ENCODE results near the gene CNTNAP1. TPM values are rescaled to one million over a fixed set of nuclear protein-coding genes. Genes with fewer than 3 reads are reported as not detected.
"Not testable (repeated sequence)": the region's sequence is repeated elsewhere in the genome, so short reads cannot be mapped to it uniquely, and the experiment has no call there.

The CNTNAP1 gene
- total and polyA plus RNA-seq, 5 experiments from 2014 or later: 0.05 to 3.0 (median 2.7) TPM; not detected in 2

- peak; percentile 89 to 94 for ATAC-seq
- Mint-ChIP-seq H3K27me3 (no peaks in the 10 kb centered on the region), H3K4me1 (peaks cover 0 to 3% (median under 1%) of the 10 kb centered on the region in 4 donors), H3K4me3 (no peak overlapping the region), H3K9me3 (no peaks in the 10 kb centered on the region), H3K36me3 (peaks cover 17 to 91% (median 50%) of the 10 kb centered on the region in 3 donors), H3K27ac (no peak overlapping the region)
- POLR2A ChIA-PET: no interaction called here
- DNase-seq: peak in 9 of 10 donors; percentile 6 to 73 (median 55)
These were observed 38.8 kb downstream of the CNTNAP1 start for GRCh38 chr17:42720996-42721583.

- no peak overlapping the region for H3K4me3 Mint-ChIP-seq
- H3K27ac Mint-ChIP-seq: peak overlapping the region in 1 of 10 donors; percentile 43
- no peaks in the 10 kb centered on the region for H3K27me3 Mint-ChIP-seq
- POLR2A ChIA-PET: no interaction called here
- H3K4me1 Mint-ChIP-seq: peaks cover 0 to 3% (median under 1%) of the 10 kb centered on the region in 4 donors
- H3K9me3 Mint-ChIP-seq: no peaks in the 10 kb centered on the region
- DNase-seq (no peak), ATAC-seq (no peak)
- H3K36me3 Mint-ChIP-seq: peaks cover 7 to 85% (median 33%) of the 10 kb centered on the region in 3 donors
These were observed 41.3 kb downstream of the CNTNAP1 start for GRCh38 chr17:42723636-42724035.

DNA sequence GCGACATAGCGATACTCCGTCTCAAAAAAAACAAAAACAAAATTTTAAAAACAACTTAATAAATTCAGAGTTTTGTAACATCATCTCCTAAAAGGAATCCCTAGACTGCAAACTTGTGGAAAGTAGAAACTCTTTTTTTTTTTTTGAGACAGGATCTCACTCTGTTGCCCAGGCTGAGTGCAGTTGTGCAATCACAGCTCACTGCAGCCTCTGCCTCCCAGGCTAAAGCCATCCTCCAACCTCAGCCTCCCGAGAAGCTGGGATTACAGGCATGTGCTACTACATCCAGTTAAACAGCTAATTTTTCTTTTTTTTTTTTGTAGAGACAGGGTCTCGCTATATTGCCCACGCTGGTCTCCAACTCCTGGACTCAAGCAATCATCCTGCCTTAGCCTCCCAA, 42.8 kb downstream of the CNTNAP1 start:
- ATAC-seq (no peak), DNase-seq (no peak)
- POLR2A ChIA-PET: no interaction called here
- Mint-ChIP-seq H3K36me3 (peaks cover 6 to 88% (median 28%) of the 10 kb centered on the region in 3 donors), H3K27ac (no peak overlapping the region), H3K4me3 (no peak overlapping the region), H3K4me1 (peaks cover 0 to 3% (median under 1%) of the 10 kb centered on the region in 4 donors), H3K9me3 (no peaks in the 10 kb centered on the region), H3K27me3 (no peaks in the 10 kb centered on the region)

DNA sequence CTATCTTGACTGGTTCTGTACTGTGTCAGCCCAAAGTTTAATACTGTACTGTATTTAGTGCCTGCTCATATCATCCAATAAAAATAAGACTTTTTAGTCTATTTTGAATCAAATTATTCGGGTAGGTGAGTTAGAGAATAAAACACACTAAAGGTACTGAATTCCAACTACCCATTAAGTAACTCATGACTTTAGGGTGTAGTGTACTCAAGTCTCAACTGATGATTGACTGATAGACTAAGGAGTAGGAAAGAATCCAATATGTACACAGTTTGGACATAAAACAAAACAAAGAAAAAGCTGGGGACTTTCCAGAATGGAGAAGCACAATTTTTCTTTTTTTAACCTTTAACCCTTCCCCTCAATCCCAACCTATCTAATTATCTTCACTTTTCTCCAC, 58.4 kb downstream of the CNTNAP1 start:
- Mint-ChIP-seq H3K36me3 (peaks cover 0 to 8% (median 0%) of the 10 kb centered on the region in 3 donors), H3K27me3 (no peaks in the 10 kb centered on the region), H3K4me1 (peaks cover 16 to 49% (median 28%) of the 10 kb centered on the region in 4 donors), H3K4me3 (no peak overlapping the region), H3K9me3 (no peaks in the 10 kb centered on the region), H3K27ac (peak overlapping the region in 1 of 10 donors; percentile 5)
- ATAC-seq: no peak
- POLR2A ChIA-PET: interaction anchor here (0.7 to 2.0 kb wide), 2 partner anchors 33 to 309 kb away, joined by 4 read pairs; partner anchors contain the start of gene VPS25
- DNase-seq: no peak

DNA sequence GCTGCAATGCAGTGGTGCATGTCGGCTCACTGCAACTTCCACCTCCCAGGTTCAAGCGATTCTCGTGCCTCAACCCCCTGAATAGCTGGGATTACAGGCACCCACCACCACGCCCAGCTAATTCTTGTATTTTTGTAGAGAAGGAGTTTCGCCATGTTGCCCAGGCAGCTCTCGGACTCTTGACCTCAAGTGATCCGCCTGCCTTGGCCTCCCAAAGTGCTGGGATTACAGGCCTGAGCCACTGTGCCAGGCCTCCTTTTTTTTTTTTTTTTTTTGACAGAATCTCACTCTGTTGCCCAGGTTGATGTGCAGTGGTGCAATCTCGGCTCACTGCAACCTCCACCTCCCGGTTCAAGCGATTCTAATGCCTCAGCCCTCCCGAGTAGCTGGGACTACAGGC, 60.6 kb downstream of the CNTNAP1 start:
- POLR2A ChIA-PET: interaction anchor here (0.7 to 2.0 kb wide), 3 partner anchors 31 to 885 kb away, joined by 4 to 5 read pairs (median 4); partner anchors contain the start of gene VPS25
- H3K27ac Mint-ChIP-seq: peak overlapping the region in 2 of 10 donors; percentile 43 to 61
- H3K36me3 Mint-ChIP-seq: not testable (repeated sequence)

GRCh38 chr17:42743595-42744282, 61.4 kb downstream of the CNTNAP1 start:
- no peaks in the 10 kb centered on the region for H3K9me3 Mint-ChIP-seq
- POLR2A ChIA-PET: interaction anchor here (0.7 to 2.1 kb wide), 5 partner anchors 15 to 886 kb away, joined by 3 to 9 read pairs (median 5); partner anchors contain the start of genes DHX8 and VPS25
- H3K4me1 Mint-ChIP-seq: peaks cover 16 to 39% (median 25%) of the 10 kb centered on the region in 4 donors
- peaks cover 0 to 2% (median 0%) of the 10 kb centered on the region in 3 donors for H3K36me3 Mint-ChIP-seq
- H3K27ac Mint-ChIP-seq: peak overlapping the region; percentile 76 to 97 (median 95)
- ATAC-seq: no peak
- DNase-seq: no peak
- peak overlapping the region; percentile 88 to 99 (median 95) for H3K4me3 Mint-ChIP-seq
- H3K27me3 Mint-ChIP-seq: peaks cover 0 to 10% (median 2%) of the 10 kb centered on the region in 5 donors

More for the DNA sequence above, 60.6 kb downstream of the CNTNAP1 start:
- not testable (repeated sequence) for DNase-seq, H3K9me3 Mint-ChIP-seq, ATAC-seq, H3K27me3 Mint-ChIP-seq
- peaks cover 16 to 39% (median 25%) of the 10 kb centered on the region in 4 donors for H3K4me1 Mint-ChIP-seq
- H3K4me3 Mint-ChIP-seq: peak overlapping the region in 5 of 10 donors; percentile 27 to 51 (median 33)

GRCh38 chr17:42744283-42744805, 62.0 kb downstream of the CNTNAP1 start:
- Mint-ChIP-seq H3K4me1 (peaks cover 16 to 39% (median 25%) of the 10 kb centered on the region in 4 donors), H3K27me3 (peaks cover 0 to 10% (median 6%) of the 10 kb centered on the region in 5 donors), H3K4me3 (peak overlapping the region; percentile 88 to 99 (median 95)), H3K27ac (peak overlapping the region; percentile 76 to 97 (median 95)), H3K9me3 (no peaks in the 10 kb centered on the region), H3K36me3 (no peaks in the 10 kb centered on the region)
- DNase-seq: peak in 8 of 10 donors; percentile 5 to 76 (median 56)
- POLR2A ChIA-PET: interaction anchor here (1.0 to 2.1 kb wide), 3 partner anchors 14 to 67 kb away, joined by 4 to 9 read pairs (median 6); partner anchors contain the start of genes PLEKHH3 and VPS25
- ATAC-seq: peak; percentile 68 to 73

DNA sequence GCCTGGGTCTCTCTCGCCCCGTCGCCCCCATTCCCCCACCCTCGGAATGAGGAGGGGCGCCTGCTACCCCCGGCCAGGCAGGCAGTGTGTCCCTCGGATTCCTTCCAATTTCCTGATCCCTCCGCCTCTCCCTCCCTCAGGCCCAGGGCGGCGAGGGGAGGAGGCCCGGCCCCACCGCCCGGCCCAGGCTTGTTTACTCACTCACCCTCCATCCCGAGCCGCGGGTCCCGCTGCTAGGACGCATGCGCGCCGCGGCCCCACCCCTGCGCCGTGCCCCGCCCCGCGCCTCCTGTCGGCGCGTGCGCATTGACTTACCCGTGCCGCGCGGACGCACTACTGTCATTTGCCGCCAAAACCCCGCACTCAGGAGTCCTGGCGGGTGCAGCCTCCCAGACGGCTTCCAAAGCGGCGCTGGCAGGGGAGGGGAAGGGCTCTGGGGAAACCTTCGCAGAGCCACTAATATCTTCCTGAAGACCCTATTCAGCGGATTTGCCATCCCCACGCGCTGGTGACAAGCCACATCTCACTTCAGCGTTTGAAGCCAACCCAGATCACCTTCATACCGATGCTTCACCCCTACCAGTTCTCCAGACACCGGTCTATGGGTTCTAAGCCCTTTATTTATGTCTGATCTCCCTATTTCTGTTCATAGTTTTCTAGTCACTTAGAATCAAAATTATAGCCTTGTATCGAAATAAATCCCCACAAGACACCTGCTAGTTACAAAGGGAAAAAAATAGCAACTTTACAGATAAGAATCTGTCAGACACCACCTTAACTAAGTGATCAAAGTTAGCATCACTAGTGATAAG, 62.7 kb downstream of the CNTNAP1 start, which contains the start of gene EZH1:
Gene EZH1, minus strand, starts transcription at position 235 of the 812 bp plus-strand sequence. CDS start 16,099 bp downstream, outside the sequence.
- DNase-seq (peak; percentile 86 to 95 (median 93)), ATAC-seq (peak; percentile 89 to 90)
- Mint-ChIP-seq H3K4me1 (peaks cover 16 to 39% (median 24%) of the 10 kb centered on the region in 4 donors), H3K4me3 (peak within 1 kb of the TSS; percentile 88 to 99 (median 95)), H3K27me3 (peaks cover 0 to 10% (median 7%) of the 10 kb centered on the region in 5 donors), H3K36me3 (no peaks in the 10 kb centered on the region), H3K9me3 (no peaks in the 10 kb centered on the region), H3K27ac (peak within 1 kb of the TSS; percentile 76 to 97 (median 95))
- POLR2A ChIA-PET: interaction anchor here (1.0 to 2.1 kb wide), 4 partner anchors 8 to 68 kb away, joined by 4 to 9 read pairs (median 5); partner anchors contain the start of genes PLEKHH3 and VPS25

DNA sequence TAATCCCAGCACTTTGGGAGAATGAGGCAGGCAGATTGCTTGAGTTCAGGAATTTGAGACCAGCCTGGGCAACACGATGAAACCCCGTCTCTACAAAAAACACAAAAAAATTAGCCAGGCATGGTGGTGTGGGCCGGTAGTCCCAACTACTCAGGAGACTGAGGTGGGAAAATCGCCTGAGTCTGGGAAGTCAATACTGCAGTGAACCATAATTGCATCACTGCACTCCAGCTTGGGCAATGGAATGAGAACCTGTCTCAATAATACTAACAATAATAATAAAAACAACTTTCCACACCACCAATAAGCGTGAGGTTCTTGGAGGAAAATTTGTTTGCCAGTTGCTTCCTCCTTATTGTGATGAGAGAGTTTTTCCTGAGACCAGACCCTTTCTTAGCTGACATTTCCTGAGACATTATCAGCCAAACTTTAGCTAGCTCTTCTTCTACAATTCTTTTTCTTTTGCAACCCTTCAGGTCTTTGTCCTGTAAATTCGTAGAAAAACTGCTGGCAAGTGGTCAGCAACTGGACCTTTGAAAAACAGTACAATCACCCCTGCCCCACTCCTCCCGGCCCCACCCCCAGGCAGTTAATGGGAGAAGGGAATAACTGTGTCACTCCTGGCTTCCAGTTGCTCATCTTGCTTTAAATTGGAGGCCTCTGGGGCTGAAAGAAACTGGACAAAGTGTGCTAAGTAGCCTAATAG, 66.0 kb downstream of the CNTNAP1 start:
- no peak for DNase-seq
- no peak overlapping the region for H3K4me3 Mint-ChIP-seq
- no peak overlapping the region for H3K27ac Mint-ChIP-seq
- peaks cover 0 to 16% (median 10%) of the 10 kb centered on the region in 5 donors for H3K27me3 Mint-ChIP-seq
- H3K36me3 Mint-ChIP-seq: no peaks in the 10 kb centered on the region
- H3K9me3 Mint-ChIP-seq: no peaks in the 10 kb centered on the region
- POLR2A ChIA-PET: no interaction called here
- peaks cover 10 to 19% (median 17%) of the 10 kb centered on the region in 4 donors for H3K4me1 Mint-ChIP-seq
- no peak for ATAC-seq

- POLR2A ChIA-PET: no interaction called here
- ATAC-seq: no peak
- Mint-ChIP-seq H3K27me3 (peaks cover 3 to 19% (median 10%) of the 10 kb centered on the region in 5 donors), H3K4me3 (no peak overlapping the region), H3K9me3 (no peaks in the 10 kb centered on the region), H3K36me3 (no peaks in the 10 kb centered on the region), H3K27ac (no peak overlapping the region), H3K4me1 (peaks cover 5 to 11% (median 10%) of the 10 kb centered on the region in 4 donors)
- DNase-seq: no peak
These were observed 66.8 kb downstream of the CNTNAP1 start for GRCh38 chr17:42748908-42749798.

All from naive thymus-derived CD8-positive, alpha-beta T cell (primary cell).